ENCODE data around the gene SIGLEC11.

GRCh38 chr19:49912965-49913685 lies 47.8 kb downstream of the SIGLEC11 start:
- TF ChIP-seq POLR2A (IDR thresholded peaks at IDR 0.05; ENCODE audit: low read depth, low read length): no peak
- no peak for TF ChIP-seq POLR2AphosphoS5 (IDR thresholded peaks at IDR 0.05; ENCODE audit: low read depth, low read length)
- TF ChIP-seq TAF1 (IDR thresholded peaks at IDR 0.05; ENCODE audit: low read depth, low read length): no peak

Data from GM12891 (cell line).